HG02588 (cell line): ENCODE measurements around the gene SPSB4.
"Not testable (repeated sequence)": the region's sequence is repeated elsewhere in the genome, so short reads cannot be mapped to it uniquely, and the experiment has no call there.

ENCODE experiments used
- ATAC-seq: cut with Tn5 transposase; IDR thresholded peaks from one replicate; pipeline ENCODE4 v1.9.1; 2021; ENCODE audit warnings: mild to moderate bottlenecking, moderate library complexity; ENCODE audit not compliant: unreplicated experiment

SPSB4 gene

DNA sequence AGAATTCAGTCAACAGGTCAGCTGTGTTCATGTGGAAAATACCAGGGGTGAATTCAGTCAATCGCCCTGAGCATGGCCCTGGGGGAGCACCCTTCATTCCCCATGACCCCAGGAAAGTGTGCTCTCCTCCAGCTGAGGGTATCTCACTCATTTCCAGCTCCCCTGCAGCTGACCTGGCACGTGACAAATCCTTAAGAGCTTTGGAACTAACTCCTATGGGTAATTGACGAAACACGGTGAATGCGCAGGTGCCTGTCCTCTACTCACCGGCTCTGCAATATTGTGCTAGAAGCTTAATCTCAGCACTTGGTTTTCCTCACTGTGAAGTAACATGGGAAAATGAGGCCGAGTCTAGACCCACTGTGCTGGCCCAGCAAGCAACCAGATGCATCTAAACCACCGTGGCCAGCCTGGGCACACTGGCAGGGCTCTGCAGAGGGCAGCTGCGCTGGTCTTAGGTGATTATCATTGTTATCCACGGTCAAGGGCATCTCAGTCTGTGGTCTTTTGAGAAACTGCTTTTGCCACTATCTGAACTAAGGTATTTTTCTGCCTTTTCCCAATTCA lies 63.1 kb downstream of the SPSB4 start:
- ATAC-seq: no peak

- no peak for ATAC-seq
Measured at GRCh38 chr3:141114816-141115460, 63.8 kb downstream of the SPSB4 start.

- no peak for ATAC-seq
Measured at GRCh38 chr3:141115789-141116541, 64.8 kb downstream of the SPSB4 start.

GRCh38 chr3:141116721-141117120 lies 65.6 kb downstream of the SPSB4 start:
- ATAC-seq: no peak

GRCh38 chr3:141117982-141118381 lies 66.8 kb downstream of the SPSB4 start:
- ATAC-seq: not testable (repeated sequence)

DNA sequence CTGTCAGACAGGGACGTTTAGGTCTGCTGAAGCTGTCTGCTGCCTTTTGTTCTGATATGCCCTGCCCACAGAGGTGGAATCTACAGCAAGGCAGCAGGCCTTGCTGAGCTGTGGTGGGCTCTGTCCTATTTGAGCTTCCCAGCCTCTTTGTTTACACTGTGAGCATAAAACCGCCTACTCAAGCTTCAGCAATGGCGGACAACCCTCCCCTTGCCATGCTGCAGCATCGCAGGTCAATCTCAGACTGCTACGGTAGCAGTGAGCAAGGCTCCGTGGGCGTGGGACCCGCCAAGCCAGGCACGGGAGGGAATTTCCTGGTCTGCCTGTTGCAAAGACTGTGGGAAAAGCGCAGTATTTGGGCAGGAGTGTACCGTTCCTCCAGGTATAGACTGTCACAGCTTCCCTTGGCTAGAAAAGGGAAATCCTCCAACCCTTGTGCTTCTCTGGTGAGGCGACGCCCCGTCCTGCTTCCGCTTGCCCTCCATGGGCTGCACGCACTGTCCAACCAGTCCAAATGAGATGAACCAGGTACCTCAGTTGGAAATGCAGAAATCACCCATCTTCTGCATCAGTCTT lies 71.4 kb downstream of the SPSB4 start:
- ATAC-seq: no peak

GRCh38 chr3:141123677-141124410 lies 72.7 kb downstream of the SPSB4 start:
- no peak for ATAC-seq

DNA sequence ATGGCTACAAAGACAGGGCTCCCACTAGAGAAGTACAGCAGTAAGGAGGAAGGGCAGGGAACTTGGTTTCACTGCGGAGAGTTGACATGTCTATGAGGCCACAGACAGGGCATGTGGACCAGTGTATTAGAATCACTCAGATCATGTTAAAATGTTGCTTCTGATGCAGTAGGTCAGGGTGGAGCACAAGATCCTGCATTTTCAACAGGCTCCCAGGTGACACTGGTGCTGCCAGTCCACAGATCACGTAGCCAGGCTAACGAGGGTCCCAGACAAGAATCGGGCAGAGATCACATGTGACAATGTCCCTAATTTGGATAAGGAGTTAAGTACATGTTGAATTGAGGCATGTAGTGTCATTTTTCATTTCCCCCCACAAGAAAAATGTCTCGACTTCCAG lies 73.6 kb downstream of the SPSB4 start:
- ATAC-seq: no peak

- ATAC-seq: no peak
Measured at GRCh38 chr3:141125351-141125750, 74.2 kb downstream of the SPSB4 start.

DNA sequence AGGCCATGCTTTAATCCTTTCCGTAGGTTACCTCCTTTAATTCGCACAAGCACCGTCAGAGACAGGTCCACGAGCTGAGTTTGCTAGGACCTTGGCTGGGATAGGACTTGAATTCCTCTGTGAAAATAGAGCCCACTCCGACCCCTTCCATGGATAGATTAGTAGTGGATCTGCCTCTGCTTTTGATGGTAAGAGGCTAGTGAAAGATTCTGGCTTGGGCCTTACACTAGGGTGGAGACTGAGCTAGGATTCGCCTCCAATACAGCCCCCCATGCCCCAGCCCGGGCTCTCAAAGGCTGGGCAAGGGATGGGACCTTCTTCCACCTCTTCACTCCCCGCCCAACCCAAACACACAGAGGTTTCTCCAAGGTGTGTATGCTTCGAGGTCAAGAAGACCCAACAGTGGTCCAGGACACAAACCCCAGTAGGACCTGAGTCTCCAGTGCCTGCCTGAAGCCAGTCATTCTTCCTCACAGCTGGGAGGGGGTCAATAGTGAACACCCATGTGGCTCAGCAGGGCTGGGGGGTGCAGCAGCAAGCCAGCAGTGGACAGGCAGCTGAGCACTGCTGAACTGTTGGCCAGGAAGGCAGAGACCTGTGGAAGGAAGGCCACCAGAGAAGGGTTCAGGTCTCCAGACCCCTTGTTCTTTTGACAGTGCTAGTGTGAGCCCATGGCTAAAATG lies 75.7 kb downstream of the SPSB4 start:
- ATAC-seq: no peak

- ATAC-seq: no peak
Measured at GRCh38 chr3:141127344-141128125, 76.4 kb downstream of the SPSB4 start.

DNA sequence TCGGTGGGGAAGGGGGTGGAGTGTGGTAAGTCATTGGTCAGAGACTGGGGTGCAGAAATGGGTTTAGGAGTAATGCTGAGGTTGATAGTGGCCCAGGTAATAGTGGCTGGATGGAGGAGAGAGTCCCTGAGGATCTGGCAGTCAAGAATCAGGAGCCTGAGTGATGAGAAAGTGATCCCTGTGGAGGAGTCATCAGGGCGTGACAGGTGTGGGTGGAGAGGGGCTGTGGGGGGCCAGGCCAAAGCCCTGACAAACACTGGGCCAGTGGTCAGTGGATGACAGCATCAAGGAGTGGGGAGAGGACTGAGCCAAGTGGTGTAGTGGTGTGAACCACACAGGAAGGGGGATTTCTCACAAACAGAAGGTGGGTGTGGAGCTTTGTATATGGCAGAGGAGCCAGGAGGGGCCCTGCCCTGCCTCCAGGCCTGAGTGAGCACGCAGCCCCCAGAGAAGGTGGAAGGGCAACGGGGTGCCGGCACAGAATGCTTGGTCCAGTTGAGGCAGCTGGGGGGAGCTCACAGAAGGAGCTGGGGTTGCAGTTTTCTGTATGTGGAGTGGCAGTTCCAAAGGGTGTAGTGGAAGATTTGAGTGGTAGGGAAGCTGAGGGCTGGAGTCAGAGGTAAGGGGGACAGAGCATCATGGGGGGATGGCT lies 77.1 kb downstream of the SPSB4 start:
- ATAC-seq: no peak

DNA sequence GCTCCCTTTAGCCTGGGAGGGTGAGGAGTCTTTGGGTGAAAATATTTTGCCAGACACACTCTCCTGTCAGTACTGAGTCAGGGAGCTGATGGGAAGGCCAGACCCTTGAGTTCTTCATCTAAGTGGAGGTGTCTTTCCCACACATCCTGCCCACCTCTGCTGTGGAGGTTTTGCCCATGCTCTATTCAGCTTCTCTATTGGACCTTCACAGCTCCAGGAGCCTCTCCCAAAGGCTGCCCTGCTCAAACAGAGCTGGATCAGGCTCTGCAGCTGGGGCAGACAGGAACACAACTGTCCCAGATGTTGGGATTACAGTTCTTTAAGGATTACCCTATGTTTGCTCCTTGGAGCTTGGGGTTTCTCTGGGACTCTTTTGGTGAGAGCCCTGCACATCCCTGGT lies 77.9 kb downstream of the SPSB4 start:
- ATAC-seq: no peak

GRCh38 chr3:141129541-141130011 lies 78.4 kb downstream of the SPSB4 start:
- ATAC-seq: no peak

DNA sequence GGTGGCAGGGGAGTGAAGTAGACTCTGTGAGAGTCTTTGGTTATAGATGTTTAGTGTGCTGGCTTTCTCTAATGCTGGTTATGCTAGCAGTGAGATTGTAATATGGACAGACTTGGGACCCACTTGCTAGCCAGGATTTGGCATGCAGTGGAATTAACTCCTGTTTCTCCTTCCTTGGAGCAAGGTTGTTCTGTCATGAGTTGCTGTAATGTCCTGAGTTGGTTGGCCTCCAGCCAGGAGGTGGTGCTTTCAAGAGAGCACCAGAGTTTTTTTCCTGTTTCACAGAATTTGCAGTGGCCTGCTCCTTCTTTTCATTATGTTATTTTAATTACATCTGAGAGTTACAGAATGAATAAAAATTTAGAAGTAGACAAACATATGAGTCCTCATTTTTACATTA lies 92.4 kb downstream of the SPSB4 start:
- no peak for ATAC-seq

DNA sequence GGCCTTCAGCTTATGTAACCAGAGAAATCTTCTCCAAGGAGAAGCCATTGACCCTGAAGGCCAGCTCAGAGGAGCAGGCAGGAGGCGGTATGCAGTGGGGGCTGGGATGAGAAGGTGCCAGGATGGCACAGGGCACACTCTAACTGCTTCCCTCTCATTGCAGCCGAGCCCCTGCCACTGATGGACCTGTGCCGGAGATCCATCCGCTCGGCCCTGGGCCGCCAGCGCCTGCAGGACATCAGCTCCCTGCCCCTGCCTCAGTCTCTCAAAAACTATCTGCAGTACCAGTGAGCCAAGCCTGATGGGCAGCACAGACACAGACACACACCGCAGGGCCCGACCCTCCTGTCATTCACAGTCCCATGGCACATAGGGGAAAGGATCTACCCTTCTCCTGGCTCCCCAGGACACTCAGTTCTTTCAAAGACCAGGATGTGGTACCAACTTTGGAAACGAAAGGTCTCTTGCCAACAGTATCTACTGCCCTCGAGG lies 95.9 kb downstream of the SPSB4 start:
- no peak for ATAC-seq

- no peak for ATAC-seq
Measured at GRCh38 chr3:141147657-141148056, 96.5 kb downstream of the SPSB4 start.

- no peak for ATAC-seq
Measured at GRCh38 chr3:141148169-141148568, 97.0 kb downstream of the SPSB4 start.

GRCh38 chr3:141148770-141149169 lies 97.6 kb downstream of the SPSB4 start:
- ATAC-seq: no peak
